GDM1 (cell line): Measurements from ENCODE around the gene GRHL1.

Source experiments
- DNase-seq: peaks from one replicate; lab custom pipeline; 2025; lab: John Stamatoyannopoulos, UW

GRHL1 gene

DNA sequence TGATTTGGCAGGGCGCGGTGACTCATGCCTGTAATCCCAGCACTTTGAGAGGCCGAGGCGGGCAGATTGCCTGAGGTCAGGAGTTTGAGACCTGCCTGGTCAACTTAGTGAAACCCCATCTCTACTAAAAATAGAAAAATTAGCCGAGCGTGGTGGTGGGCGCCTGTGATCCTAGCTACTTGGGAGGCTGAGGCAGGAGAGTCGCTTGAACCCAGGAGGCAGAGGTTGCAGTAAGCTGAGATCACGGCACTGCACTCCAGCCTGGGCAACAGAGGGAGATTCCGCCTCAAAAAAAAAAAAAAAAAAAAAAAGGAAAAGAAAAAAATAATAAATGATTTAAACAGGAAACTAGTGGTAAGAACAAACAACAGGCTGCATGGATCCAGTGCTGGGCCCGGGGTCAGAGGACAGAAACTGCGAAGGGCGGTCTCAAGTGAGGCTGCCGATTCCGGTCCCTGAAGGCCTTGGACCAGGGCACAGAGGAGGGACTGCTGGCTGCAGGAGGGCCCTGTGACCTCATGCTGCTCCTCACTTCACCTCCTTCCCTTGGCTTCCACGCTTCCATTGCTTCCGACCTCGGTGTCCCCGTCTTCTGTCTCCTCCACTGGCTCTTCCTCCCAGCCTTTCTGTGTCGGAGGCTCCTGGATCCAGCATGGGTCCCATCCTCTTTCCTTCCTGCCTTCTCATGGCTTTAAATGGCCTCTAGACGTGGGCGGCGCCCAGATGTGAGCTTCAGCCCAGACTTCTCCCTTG, 2.1 kb upstream of the GRHL1 start:
- no peak for DNase-seq

DNA sequence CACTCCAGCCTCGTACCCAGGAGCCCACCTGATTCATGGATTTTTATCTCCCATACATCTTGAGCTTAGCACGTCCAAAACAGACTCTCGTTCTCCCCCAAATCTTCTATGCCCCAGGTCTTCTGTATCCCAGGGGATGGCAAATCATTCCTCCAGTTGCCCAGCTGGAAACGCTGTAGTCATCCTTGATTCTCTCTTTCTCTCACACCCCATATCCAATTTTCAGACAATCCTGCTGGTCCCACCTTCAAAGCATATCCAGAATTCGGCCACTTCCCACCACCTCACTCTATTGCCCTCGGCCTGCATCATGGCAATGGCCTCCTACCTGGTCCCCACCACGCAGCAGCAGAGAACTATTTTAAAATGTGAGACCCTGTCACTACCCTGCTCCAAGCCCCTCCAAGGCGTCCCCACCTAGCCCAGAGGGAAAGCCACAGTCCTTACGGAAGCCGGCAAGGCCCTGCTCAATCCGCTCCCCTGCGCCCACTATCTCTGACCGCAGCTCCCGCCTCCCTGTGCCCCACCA, 1.4 kb upstream of the GRHL1 start:
- DNase-seq, result no peak

DNA sequence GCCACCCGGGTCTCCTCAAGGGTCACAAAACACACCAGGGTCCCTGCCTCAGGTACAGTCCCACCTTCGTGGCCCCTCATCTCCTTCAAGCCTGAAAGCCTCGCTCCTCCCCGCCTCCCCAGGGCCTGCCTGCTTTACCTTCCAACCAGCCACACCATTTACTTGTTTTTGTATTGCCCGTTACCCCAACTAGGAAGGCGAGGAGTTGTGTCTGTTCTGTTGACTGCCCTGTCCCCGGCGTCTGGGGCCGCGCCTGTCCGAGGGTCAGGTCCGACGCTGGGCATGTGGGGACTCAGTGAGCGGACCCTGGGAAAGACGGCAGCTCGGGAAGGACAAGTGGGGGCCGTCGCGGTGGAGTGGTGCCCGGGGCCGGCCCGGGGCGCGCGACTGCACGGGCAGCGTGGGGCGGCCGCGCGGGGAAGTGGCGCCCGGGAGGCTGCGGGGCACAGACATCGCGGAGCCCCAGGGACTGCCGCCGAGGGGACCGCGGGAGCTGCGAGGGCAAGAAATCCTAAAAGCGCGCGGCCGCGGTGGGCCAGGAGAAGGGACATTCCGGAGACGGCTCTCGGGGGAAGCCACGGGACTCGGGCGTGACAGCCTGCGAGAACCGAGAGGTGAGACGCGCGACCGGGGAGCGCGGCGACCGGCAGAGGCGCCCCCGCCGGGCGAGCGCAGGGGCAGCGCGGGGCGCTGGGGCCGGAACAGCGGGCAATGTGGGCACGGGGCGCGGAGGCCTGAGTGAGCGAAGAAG, 797 bp upstream of the GRHL1 start:
- peak; percentile 58 for DNase-seq

DNA sequence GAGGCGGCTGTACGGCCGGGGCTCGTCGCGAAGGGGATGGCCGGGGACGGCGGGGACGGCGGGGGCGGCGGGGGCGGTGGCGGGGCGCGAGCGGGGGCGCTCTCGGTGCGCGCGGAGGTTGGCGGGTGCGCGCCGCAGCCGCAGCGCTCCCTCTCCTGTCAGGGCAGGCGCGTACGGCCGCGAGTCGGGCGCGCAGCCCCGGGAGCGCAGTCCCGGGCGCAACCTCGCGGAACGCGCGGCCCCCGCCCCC, 296 bp upstream of the GRHL1 start:
- DNase-seq, result no peak

DNA sequence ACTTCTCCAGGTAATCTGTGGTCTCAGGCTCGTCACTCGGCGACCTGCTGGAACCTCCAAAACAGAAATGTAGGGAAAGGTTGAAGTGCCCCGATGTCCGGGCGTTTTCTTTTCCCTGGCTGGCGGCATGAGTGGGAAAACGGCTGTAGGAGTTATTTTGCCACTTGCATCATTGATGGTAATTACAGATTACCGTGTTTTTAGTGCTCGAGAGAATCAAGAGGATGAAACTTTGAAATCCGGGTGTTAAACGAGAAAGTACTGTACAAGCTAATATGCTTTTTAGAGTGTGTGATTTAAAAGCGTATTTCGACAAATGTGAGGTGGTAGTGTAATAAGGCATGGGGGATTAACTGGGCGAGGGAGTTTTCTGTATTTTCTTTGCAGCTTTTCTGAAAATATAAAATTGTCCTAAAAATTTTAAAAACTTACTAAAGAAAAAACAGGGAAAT, 819 bp downstream of the GRHL1 start:
- DNase-seq, result no peak

DNA sequence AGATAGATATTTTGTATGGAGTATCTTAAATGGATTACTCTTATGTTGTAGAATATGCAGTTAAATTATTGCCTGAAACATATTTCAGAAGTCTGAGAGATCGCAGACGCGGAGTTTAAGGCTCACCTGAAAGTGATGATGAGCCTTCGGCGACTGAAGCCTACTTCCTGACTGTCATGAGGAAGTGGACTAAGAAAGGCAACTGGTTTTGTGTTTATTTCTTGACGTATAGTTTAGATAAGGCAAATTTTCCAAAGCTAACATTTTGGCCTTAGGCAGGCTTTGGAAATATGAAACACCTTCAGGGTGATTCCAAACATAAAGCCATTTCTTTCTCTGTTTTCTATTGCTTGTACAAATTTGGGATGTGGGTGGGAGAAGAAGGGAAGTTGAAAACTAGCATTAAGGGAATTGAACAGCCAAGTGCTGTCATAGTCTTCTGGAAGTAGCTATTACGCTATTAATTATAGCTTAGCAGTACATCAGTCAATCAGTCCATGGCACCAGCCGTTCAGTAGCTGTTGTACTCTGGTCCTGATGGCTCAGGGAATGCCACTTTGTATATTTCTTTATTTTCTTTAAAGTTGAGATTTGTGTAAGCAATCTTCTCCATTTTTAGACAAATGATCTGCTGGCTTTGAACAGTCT, 1.5 kb downstream of the GRHL1 start:
- no peak for DNase-seq

DNA sequence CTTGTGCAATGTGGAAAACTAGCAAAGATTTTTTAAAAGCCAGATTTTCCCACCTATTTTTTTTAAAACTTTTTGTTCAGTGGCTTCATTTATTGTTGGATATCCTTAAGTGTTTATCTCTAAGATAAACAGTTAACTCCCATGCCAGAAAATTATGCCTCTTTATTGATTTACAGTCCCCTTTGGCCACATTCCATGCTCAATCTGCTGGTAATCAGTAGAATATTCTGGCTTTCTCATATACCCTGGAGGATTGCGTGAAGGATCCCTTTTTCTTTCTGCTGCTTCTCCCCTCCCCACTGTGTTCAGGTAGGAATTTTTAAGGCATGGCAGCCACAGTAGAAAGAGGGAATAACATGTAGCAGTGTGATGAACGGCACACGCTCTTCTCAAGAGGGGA, 2.6 kb downstream of the GRHL1 start:
- DNase-seq, result no peak

DNA sequence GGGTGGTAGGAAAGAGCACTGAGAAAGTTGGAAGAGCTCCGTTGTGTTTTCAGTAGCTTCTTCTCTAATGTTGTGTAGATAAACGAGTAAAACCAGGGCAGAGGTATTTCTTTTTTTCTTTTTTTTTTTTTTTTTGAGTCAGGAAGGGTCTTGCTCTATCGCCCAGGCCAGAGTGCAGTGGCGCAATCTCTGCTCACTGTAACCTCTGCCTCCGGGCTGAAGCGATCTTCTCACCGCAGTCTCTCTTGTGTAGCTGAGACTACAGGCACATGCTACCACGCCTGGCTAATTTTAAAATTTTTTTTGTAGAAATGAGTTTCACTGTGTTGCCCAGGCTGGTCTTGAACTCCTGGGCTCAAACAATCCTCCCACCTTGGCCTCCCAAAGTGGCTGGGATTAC, 6.6 kb downstream of the GRHL1 start:
- DNase-seq, result no peak

DNA sequence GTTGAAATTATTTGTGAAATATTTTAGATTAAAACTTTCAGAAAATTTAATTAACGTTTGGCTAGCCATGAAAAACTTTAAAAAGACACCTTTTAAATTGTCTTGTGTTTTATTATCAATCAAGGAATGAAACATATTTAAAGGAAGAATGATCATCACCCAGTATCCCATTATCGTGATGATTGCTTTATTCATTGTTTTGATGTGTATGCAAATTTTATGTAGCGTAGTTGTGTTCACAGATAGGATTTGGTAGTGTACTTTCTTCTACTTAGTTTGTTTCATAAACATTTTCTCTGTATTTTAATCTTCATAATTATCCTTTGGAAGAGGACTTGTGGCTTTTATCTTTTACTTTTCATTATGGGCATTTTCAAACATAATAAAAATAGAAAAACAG, 7.8 kb downstream of the GRHL1 start:
- DNase-seq, result no peak

DNA sequence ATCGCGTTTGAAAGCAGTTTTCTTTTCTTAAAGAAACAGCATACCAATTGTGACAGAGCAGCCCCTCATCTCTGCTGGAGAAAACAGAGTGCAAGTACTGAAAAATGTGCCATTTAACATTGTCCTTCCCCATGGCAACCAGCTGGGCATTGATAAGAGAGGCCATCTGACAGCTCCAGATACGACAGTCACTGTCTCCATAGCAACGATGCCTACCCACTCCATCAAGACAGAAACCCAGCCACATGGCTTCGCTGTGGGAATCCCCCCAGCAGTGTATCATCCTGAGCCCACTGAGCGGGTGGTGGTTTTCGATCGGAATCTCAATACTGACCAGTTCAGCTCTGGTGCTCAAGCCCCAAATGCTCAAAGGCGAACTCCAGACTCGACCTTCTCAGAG, 9.5 kb downstream of the GRHL1 start:
- no peak for DNase-seq

DNA sequence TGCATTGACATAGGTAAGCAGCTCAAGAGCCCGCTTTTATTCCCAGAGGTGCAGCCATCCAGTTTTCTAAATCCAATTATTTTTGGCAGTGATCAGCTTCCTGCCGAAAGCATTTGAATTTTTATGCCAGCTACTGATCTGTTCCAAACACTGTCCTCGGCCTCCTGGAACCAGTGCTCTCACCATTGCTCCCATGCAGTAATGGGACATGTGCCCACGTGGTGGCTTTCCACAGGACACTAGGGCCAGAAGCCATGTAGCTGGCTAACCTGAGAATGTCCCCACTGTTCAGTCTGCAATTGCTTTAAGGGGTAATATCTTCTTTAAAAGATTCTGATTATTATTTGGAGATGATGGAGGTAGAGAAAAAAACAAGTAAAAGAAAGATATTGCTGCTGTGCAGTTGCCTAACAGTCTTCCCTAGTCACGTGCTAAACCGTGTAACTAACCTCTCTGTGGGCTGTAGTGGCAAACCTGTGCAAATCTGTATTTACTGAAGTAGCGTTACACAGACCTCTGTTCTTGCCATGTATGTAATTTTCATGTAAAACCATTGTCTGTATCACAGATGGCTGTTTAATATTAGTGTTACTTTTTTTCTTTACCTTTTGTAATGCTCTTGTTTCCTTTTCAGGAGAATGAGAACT, 13.0 kb downstream of the GRHL1 start:
- no peak for DNase-seq

DNA sequence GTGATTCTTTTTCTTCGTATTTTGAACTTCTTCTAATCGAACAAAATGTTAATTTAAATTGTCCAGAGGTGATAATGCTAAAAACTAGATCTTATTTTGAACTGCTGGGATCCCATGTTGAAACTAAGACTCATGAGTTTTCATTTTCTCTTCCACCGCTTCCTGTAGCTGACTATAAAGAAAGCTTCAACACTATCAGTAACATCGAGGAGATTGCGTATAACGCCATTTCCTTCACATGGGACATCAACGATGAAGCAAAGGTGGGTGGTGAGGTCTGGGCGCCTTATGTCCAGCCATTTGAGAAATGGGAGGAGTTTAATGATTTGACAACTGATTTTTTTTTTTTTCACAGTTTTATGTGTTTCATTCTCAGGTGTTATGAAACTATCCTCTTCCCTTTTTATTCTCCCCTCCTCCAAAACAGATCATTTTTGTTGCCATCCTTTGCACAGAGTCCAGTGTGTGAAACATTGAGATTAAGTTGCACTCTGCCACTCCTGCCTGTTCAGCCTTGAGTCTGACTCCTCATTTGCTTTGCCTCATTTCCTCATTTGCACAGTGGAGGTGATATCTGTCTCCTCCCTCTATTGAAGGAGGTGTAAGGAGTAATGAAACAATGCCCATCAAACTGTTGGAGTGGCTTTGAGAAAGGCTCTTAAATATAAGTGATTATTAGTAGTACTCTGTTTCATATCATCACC, 13.8 kb downstream of the GRHL1 start:
- DNase-seq, result no peak

DNA sequence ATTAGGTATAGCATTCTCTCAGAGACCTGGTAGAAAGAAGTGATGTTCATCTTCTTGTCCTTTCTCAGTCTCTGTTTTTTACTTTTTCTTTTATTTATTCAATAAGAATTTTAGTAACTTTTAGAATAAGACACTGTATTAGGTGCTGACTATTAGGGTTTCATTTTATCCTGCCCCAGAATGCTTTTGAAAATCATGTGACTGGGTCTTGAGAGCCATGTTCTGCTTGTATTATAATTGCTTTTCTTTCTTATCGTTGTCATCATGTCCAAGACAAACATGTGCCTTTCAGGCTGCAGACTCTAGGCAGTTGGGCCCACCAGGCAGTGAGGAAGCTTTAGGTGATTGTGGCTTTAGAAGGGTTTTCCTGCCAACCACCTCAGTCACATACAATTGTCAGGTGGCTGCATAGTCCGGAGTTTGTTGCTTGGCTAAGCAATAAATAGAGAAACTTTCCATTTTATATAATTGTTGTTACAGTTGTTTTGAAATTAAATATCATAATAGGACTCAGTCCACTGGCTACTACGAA, 15.1 kb downstream of the GRHL1 start:
- no peak for DNase-seq

DNA sequence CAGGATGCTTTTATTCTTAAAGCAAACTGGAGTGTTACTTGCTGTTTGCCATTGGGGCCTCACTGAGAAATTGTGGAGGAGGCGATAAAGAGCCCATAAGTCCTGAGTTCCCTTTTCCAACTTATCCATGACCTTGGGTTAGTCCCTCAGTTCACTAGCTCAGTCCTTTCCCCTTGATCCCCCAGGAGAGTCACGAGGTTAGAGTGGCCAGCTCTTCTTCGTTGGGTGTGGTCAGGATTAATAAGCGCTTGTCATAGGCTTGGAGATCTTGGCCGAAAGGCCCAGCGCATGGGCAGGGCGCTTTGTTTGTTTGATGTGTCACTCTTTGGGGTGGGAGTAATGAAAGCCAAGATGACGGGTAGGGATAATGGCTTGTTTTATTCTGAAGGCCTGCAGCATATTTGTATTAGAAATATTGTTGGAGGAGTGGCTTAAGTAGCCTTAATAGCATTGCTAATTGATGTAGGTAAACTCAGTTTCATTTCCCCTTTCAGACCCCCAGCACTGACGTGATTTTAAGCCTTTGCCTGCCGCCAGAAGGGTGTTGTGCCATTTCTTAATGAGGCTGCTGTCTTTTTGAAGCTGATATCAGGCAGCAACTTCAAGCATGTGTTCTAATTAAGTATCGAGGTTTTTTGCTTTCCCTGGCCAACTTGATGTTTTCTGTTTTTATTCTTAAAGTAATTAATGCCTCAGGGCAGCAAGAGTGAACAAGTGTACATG, 15.7 kb downstream of the GRHL1 start:
- no peak for DNase-seq

DNA sequence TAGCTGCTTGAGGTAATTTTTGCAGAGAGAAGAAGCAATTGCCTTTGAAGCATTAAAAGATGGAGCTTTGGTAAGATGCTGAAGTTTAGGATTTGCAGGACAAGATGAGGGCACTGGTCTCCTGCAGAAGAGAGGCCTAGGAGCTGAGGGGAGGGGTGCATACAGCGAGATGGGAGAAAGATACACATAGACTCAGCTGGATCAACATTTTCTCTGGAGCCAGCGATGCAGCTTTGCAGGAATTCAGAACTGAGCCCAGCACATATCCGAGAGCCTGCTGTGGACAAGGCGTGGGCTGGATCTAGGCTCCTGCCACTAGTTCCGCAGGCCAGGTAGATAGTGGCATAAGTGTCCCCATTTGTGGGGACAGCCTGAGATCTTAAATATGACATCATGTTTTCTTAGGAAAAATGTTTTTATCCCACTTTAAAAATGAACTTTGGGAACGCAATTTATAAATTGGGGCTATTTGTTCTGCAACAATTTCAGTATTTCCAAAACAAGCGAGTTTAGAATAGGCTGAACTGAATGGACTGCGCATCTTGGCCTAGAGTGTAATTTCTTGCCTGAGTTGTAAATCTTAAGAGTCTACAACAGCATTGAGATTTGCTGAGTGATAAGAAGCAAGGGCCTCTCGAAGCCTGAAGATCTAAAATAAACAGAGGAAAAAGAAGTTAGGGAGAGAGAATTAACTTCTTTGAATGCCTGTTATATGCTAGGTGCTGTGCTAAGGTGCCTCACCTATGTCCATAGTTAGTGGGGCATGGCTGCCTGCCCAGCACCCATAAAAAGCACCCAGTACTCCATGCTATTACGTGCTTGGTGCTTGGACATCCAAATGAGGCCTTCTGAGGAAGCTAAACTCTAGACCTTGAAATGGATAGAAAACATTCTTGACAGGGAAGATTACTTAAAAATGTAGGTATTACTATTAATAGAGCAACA, 17.3 kb downstream of the GRHL1 start:
- DNase-seq, result no peak

DNA sequence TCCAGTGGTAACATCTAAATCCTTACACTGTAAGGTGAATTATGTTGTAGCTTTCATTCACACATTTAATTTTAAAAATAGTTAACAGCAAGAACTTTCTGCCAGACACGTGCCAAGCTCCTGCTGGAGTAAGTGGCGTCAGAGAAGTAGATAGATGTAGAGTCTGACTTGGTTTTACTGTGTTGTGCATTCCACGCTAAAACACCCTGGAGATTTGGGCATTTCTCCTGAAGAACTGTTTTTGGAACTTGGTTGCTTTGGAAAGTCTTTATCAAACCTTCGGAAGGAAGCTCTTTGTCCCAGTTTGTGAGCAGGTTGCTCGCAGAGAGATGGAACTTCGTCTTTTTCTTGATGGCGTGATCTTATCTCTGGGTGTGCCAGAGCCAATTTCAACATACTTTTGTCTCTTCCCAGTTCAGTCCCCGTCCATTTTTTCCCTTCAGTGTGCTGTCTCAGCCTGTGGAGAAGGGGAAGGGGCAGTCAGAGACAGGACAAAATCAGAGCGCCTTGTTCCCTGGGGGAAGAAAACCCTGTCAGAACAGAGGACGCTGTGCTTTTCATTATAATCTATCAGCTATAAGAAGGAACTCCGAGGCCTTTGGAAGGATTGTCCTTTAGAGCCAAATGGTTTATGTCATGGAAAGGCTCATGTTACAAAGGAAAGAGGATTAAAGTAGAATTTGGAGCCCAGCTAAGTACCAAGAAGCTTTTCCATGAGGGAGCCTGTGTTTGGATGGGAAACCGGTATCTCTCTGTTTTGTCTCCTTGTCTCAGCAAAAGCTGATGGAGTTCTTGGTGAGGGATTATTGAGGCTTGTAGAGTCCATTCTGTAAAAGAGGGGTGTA, 18.9 kb downstream of the GRHL1 start:
- DNase-seq, result no peak

DNA sequence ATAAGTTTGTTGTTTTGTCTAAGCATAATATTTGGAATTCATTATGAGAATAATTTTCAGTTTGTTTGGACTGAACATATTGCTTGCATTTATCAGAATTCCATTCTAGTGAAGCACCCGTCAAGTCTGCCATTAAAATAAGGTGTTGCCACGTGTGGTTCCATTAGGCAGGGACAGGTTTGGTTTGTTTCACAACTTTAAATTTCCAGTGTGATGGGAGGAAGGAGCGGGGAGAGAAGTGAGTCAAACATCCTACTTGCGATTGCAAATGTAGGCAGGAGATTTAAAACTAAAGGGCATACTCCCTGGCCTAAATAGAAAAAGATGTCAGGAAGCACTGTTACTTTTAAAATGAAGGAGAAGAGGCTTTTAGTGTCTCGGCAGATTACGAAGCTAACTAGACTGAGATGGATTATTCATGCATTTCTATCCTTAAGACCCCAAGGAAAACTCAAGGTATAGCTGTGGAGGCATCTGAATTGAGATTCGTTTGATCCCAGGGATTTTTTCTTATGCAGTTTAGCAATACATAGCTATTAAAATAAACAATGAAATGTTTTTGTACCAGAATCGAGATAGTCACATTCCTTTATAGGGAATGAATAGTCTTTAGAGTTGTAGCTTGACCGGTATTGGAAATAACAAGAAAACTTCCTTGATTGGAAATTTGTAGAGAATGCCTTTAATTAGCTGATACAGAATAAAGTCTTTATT, 19.8 kb downstream of the GRHL1 start:
- DNase-seq, result no peak

DNA sequence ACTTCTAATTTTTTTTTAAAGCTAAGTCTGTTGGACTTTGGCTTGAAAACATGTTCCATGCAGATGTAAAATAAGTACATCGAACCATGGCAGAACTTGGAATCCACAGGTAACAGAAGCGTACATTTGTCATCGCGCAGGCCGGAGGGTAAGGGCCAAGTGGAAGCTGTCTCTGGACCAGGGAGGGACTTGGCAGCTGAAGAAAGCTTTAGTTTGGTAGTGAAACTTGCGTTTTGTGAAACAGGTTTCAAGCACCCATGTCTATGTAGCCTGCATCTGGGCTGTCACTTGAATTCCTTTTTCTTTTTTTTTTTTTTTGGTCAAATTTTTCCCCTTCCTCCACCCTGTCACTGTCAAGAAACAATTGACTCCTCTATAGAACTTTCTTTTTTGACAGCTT, 20.4 kb downstream of the GRHL1 start:
- DNase-seq, result no peak
